Hepatocyte (in vitro differentiated cells): Measurements from ENCODE around the gene MARF1. TPM values are rescaled to one million over a fixed set of nuclear protein-coding genes. Genes with fewer than 3 reads are reported as not detected.

Experiments
- DNase-seq: peaks from one replicate; pipeline ENCODE4 v3.0.0-alpha.2; 2016; ENCODE audit warnings: low spot score
- H2AFZ ChIP-seq: fragments of 200-600 bp; sonication (generic); 2 replicates; pipeline ENCODE4 v1.6.0; 2016; ENCODE audit warnings: antibody characterized with exemption, mild to moderate bottlenecking
- H3K27ac ChIP-seq: fragments of 200-600 bp; sonication (generic); 2 replicates; pipeline ENCODE4 v1.5.1; 2016; ENCODE audit warnings: mild to moderate bottlenecking
- H3K27me3 ChIP-seq: fragments of 200-600 bp; sonication (generic); 2 replicates; pipeline ENCODE4 v1.6.1; 2016
- H3K36me3 ChIP-seq: fragments of 200-600 bp; sonication (generic); replicated peaks from 2 replicates; pipeline ENCODE4 v1.5.1; 2016; ENCODE audit warnings: low read depth; ENCODE audit not compliant: insufficient read depth
- H3K4me1 ChIP-seq: fragments of 200-600 bp; sonication (generic); 2 replicates; pipeline ENCODE4 v1.5.1; 2016; ENCODE audit warnings: mild to moderate bottlenecking, moderate library complexity; ENCODE audit not compliant: insufficient read depth
- H3K4me2 ChIP-seq: fragments of 200-600 bp; sonication (generic); 2 replicates; pipeline ENCODE4 v1.6.0; 2016
- H3K4me3 ChIP-seq: fragments of 200-600 bp; sonication (generic); 2 replicates; pipeline ENCODE4 v1.5.1; 2016; ENCODE audit warnings: mild to moderate bottlenecking
- H3K79me2 ChIP-seq: fragments of 200-600 bp; sonication (generic); 2 replicates; pipeline ENCODE4 v1.6.0; 2017; ENCODE audit warnings: mild to moderate bottlenecking
- H3K9me2 ChIP-seq: fragments of 200-600 bp; sonication (generic); replicated peaks from 2 replicates; pipeline ENCODE4 v1.6.0; 2017; ENCODE audit warnings: mild to moderate bottlenecking; ENCODE audit not compliant: insufficient read depth
- H3K9me3 ChIP-seq: fragments of 200-600 bp; sonication (generic); 2 replicates; pipeline ENCODE4 v1.5.1; 2016; ENCODE audit warnings: low read depth, mild to moderate bottlenecking
- H4K20me1 ChIP-seq: fragments of 200-600 bp; sonication (generic); 2 replicates; pipeline ENCODE4 v1.6.0; 2016; ENCODE audit warnings: mild to moderate bottlenecking; ENCODE audit not compliant: insufficient read depth, poor library complexity, severe bottlenecking
- CTCF ChIP-seq: fragments of 200-600 bp; sonication (generic); IDR thresholded peaks from 2 replicates; pipeline ENCODE4 v1.5.1; 2016; ENCODE audit warnings: antibody characterized with exemption, mild to moderate bottlenecking; ENCODE audit not compliant: poor library complexity
- EZH2 ChIP-seq: fragments of 200-600 bp; sonication (generic); IDR thresholded peaks from 2 replicates; pipeline ENCODE4 v1.6.1; 2016; ENCODE audit warnings: antibody characterized with exemption, mild to moderate bottlenecking, borderline replicate concordance
- EZH2phosphoT487 ChIP-seq: fragments of 200-600 bp; sonication (generic); IDR thresholded peaks from one replicate; pipeline ENCODE4 v1.6.1; 2018; ENCODE audit warnings: antibody characterized with exemption, mild to moderate bottlenecking, low read depth, moderate library complexity; ENCODE audit not compliant: unreplicated experiment, severe bottlenecking
- WGBS: methylation state at CpG from one replicate; pipeline ENCODE4 v1.1.6; 2016; ENCODE audit warnings: low lambda C conversion rate; ENCODE audit errors: missing lambda C conversion rate; 5-methylcytosine and 5-hydroxymethylcytosine counted together
- polyA plus RNA-seq: library from polyadenylated mRNA; unstranded; fragments of >200 nt; fragmentation: Nextera tagmentation; extraction: Ambion mirVana; gene quantifications from 2 replicates; pipeline ENCODE4 v1.2.1, GENCODE V29; 2016
- total RNA-seq: library from RNA; depleted of rRNA; stranded (reverse); fragments of >200 nt; gene quantifications from 2 replicates; pipeline ENCODE4 v1.2.3, GENCODE V29; 2014

MARF1 gene
- total and polyA plus RNA-seq, 2 experiments from 2014 or later = 7.0 to 15.5 TPM

- no peak for TF ChIP-seq EZH2phosphoT487
- TF ChIP-seq EZH2 = no peak
- no peak for TF ChIP-seq CTCF
- Histone ChIP-seq H3K4me3 (no peak overlapping the region), H3K27me3 (no peaks in the 10 kb centered on the region), H3K9me3 (no peaks in the 10 kb centered on the region), H3K79me2 (no peaks in the 10 kb centered on the region), H3K27ac (no peak overlapping the region), H3K9me2 (no peaks in the 10 kb centered on the region), H3K36me3 (no peaks in the 10 kb centered on the region), H2AFZ (no peak overlapping the region), H4K20me1 (no peaks in the 10 kb centered on the region), H3K4me1 (no peaks in the 10 kb centered on the region), H3K4me2 (no peak overlapping the region)
- 100% methylated on average over 4 of the region's 4 CpGs for WGBS
- no peak for DNase-seq
These were observed 25.1 kb downstream of the MARF1 start for GRCh38 chr16:15617901-15618300.

- TF ChIP-seq EZH2phosphoT487 (no peak), CTCF (no peak), EZH2 (no peak)
- DNase-seq = no peak
- peaks cover 2% of the 10 kb centered on the region for H3K36me3 ChIP-seq
- no peaks in the 10 kb centered on the region for H3K79me2 ChIP-seq
- H2AFZ ChIP-seq = no peak overlapping the region
- no peaks in the 10 kb centered on the region for H3K4me1 ChIP-seq
- H4K20me1 ChIP-seq = no peaks in the 10 kb centered on the region
- no peaks in the 10 kb centered on the region for H3K27me3 ChIP-seq
- H3K27ac ChIP-seq = no peak overlapping the region
- no peak overlapping the region for H3K4me2 ChIP-seq
- H3K9me3 ChIP-seq = no peaks in the 10 kb centered on the region
- no peaks in the 10 kb centered on the region for H3K9me2 ChIP-seq
- WGBS = 96% methylated on average over 11 of the region's 11 CpGs
- no peak overlapping the region for H3K4me3 ChIP-seq
These were observed 26.3 kb downstream of the MARF1 start for GRCh38 chr16:15616475-15617165.

DNA sequence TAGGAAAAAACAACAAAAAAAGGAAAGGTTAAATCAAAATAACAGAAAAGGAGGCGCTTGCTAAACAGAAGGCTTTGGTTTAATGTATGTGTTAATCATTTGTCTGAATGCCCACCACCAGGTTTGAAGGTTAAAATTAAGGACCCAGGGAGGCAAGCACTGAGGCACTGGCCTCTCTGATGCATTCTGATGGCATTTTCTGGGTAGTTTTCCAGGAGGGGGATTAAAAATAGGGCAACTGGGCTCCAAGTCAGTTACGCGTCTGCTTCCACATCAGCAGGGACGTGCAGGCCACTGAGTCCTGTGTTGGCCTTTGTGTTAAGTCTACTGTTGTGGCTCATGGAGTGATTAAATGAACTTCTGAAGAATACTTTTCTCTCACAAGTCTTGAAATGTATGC is 26.9 kb downstream of the MARF1 start:
- 95% methylated on average over 4 of the region's 4 CpGs for WGBS
- no peaks in the 10 kb centered on the region for H3K27me3 ChIP-seq
- no peaks in the 10 kb centered on the region for H3K9me3 ChIP-seq
- H3K27ac ChIP-seq = no peak overlapping the region
- no peak overlapping the region for H3K4me3 ChIP-seq
- H3K4me2 ChIP-seq = no peak overlapping the region
- no peaks in the 10 kb centered on the region for H3K4me1 ChIP-seq
- H3K79me2 ChIP-seq = no peaks in the 10 kb centered on the region
- H3K36me3 ChIP-seq = peaks cover 4% of the 10 kb centered on the region
- H3K9me2 ChIP-seq = no peaks in the 10 kb centered on the region
- no peak overlapping the region for H2AFZ ChIP-seq
- no peak for DNase-seq
- H4K20me1 ChIP-seq = no peaks in the 10 kb centered on the region
- TF ChIP-seq EZH2phosphoT487 (no peak), EZH2 (no peak), CTCF (no peak)

DNA sequence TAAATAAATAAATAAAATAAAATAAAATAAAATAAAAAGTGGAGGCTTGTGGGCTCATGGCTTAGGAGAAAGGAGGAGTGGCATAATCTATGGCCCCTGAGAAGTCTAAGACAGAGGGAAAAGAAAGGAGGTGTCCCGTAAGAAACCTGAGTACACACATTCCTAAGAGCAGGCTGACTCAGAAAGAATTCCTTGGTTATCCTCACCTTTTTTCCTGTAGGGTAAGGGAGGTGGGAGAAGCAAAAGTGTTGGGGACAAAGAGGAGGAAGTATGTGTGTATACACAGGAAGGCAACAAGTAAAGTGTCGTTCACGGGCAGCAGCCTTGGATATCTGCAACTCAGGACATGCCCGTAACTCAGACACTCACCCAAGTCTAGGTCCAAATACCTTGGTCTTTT is 29.3 kb downstream of the MARF1 start:
- H2AFZ ChIP-seq = no peak overlapping the region
- no peaks in the 10 kb centered on the region for H4K20me1 ChIP-seq
- H3K4me3 ChIP-seq = no peak overlapping the region
- H3K9me2 ChIP-seq = no peaks in the 10 kb centered on the region
- TF ChIP-seq EZH2phosphoT487 (no peak), CTCF (no peak), EZH2 (no peak)
- H3K4me1 ChIP-seq = no peaks in the 10 kb centered on the region
- no peak overlapping the region for H3K27ac ChIP-seq
- H3K4me2 ChIP-seq = no peak overlapping the region
- H3K27me3 ChIP-seq = no peaks in the 10 kb centered on the region
- H3K36me3 ChIP-seq = peaks cover 4% of the 10 kb centered on the region
- 95% methylated on average over 4 of the region's 4 CpGs for WGBS
- no peaks in the 10 kb centered on the region for H3K79me2 ChIP-seq
- no peak for DNase-seq
- H3K9me3 ChIP-seq = no peaks in the 10 kb centered on the region
